ENCODE measurements around the gene RAB3GAP2. TPM values are rescaled to one million over a fixed set of nuclear protein-coding genes. Genes with fewer than 3 reads are reported as not detected.

The RAB3GAP2 gene, protein sequence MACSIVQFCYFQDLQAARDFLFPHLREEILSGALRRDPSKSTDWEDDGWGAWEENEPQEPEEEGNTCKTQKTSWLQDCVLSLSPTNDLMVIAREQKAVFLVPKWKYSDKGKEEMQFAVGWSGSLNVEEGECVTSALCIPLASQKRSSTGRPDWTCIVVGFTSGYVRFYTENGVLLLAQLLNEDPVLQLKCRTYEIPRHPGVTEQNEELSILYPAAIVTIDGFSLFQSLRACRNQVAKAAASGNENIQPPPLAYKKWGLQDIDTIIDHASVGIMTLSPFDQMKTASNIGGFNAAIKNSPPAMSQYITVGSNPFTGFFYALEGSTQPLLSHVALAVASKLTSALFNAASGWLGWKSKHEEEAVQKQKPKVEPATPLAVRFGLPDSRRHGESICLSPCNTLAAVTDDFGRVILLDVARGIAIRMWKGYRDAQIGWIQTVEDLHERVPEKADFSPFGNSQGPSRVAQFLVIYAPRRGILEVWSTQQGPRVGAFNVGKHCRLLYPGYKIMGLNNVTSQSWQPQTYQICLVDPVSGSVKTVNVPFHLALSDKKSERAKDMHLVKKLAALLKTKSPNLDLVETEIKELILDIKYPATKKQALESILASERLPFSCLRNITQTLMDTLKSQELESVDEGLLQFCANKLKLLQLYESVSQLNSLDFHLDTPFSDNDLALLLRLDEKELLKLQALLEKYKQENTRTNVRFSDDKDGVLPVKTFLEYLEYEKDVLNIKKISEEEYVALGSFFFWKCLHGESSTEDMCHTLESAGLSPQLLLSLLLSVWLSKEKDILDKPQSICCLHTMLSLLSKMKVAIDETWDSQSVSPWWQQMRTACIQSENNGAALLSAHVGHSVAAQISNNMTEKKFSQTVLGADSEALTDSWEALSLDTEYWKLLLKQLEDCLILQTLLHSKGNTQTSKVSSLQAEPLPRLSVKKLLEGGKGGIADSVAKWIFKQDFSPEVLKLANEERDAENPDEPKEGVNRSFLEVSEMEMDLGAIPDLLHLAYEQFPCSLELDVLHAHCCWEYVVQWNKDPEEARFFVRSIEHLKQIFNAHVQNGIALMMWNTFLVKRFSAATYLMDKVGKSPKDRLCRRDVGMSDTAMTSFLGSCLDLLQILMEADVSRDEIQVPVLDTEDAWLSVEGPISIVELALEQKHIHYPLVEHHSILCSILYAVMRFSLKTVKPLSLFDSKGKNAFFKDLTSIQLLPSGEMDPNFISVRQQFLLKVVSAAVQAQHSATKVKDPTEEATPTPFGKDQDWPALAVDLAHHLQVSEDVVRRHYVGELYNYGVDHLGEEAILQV (N-terminal part only)
- total RNA-seq: 21.5 TPM
- polyA plus RNA-seq (ENCODE audit: insufficient read depth in 1 of 8, insufficient read length in 8 of 8, low replicate concordance in 1 of 8): 10 to 100 TPM; 15.6 to 23.3 (median 18.6) TPM
- long read RNA-seq, donor 1: 0 reads
- long read RNA-seq, donor 2: 0 reads
- long read RNA-seq, donor 3, partial matches to known transcripts: 39 of 39 reads
- long read RNA-seq, donor 3, other reads (novel, unspliced or antisense): 0 of 39 reads
- long read RNA-seq, donor 4: 0 reads
- long read RNA-seq, donor 5, partial matches to known transcripts: 8 of 10 reads
- long read RNA-seq, donor 5, other reads (novel, unspliced or antisense): 0 of 10 reads
- long read RNA-seq, donor 6, partial matches to known transcripts: 34 of 35 reads
- long read RNA-seq, donor 6, other reads (novel, unspliced or antisense): 0 of 35 reads
- long read RNA-seq, donor 7, partial matches to known transcripts: 193 of 193 reads
- long read RNA-seq, donor 7, other reads (novel, unspliced or antisense): 0 of 193 reads
- long read RNA-seq, donor 8, partial matches to known transcripts: 137 of 137 reads
- long read RNA-seq, donor 8, other reads (novel, unspliced or antisense): 0 of 137 reads
- long read RNA-seq, donor 9, partial matches to known transcripts: 127 of 127 reads
- long read RNA-seq, donor 9, other reads (novel, unspliced or antisense): 0 of 127 reads
- long read RNA-seq, donor 10: 0 reads
- long read RNA-seq, donor 11: 0 reads

DNA sequence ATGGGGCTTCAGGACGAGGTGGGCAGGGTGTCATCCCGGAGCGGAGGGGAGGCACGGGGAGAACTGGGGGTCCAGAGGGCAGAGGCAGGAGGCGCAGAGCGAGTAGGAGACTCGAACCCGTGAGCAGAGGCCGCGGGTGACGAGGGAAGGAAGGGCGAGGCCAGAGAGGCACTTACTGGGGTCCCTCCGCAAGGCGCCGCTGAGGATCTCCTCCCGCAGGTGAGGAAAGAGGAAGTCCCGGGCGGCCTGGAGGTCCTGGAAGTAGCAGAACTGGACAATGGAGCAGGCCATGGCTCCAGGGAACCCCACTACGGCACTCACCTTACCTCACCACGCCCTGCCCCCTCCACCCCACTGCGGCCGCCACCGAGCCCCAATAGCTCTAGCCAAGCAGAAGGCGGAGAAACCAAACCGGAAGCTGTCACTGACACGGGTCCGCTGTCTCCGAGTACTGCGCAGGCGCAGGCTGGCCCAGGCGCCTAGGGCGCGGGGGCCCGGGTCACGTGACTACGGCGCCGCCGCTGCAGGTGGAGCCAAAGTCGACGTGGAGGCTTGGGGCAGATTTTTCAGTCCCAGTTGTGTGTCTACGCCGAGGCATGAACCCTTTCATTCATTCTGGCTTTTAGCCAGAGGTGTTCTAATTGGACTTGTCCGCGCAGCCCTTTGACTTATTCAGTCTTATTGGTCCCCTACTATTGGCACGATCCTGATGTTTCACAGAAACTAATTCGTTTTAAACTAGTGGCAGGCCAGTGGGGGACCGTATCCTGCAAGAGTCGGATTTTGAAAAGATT, at the start of gene RAB3GAP2:
Gene RAB3GAP2 (minus strand): TSS at position 407 of the 794 bp plus-strand sequence. CDS start 116 bp downstream, at position 291.
- Histone ChIP-seq H3K36me3 (ENCODE audit: control insufficient read depth, insufficient read depth, low read length) (peaks cover 5% of the 10 kb centered on the region), H3K9me3 (replicated peaks; ENCODE audit: control insufficient read depth, low read depth, low read length) (no peaks in the 10 kb centered on the region), H3K4me1 (ENCODE audit: control insufficient read depth, insufficient read depth, low read length) (peaks cover 6% of the 10 kb centered on the region), H3K4me3 (ENCODE audit: low read length) (peak within 1 kb of the TSS; percentile 95), H3K27ac (ENCODE audit: low read length) (peak within 1 kb of the TSS; percentile 92), H3K27me3 (ENCODE audit: control insufficient read depth, insufficient read depth, low read length) (peaks cover 2% of the 10 kb centered on the region)
- 0% methylated on average over 38 of the region's 49 CpGs for whole genome bisulfite sequencing (ENCODE audit: insufficient coverage)
- DNase-seq: peak; percentile 98

DNA sequence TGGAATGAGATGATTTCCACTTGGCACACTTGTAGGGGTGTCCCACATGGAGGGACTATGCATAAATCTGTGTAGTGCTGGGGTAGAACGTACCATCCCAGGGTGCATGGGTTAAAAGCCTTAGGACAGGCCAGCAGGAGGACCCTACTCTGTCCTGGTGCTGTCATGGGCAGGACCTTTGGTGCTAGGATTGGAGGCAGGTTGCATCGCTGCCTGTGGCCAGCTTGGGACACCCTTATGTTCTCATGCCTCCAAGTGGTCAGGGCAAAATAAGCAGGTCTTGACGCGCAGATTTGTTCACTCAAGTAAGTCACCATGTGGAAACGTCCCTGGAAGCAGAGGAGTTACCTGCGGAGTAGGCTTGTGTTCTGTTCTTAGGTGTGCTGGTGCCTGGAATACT, 49.5 kb upstream of the RAB3GAP2 start:
- no peak overlapping the region for H3K27ac ChIP-seq (ENCODE audit: low read length)
- H3K4me1 ChIP-seq (ENCODE audit: control insufficient read depth, insufficient read depth, low read length): no peaks in the 10 kb centered on the region
- H3K36me3 ChIP-seq (ENCODE audit: control insufficient read depth, insufficient read depth, low read length): no peaks in the 10 kb centered on the region
- no peak for DNase-seq
- 89% methylated on average over 5 of the region's 6 CpGs for WGBS (ENCODE audit: insufficient coverage)
- no peak overlapping the region for H3K4me3 ChIP-seq (ENCODE audit: low read length)
- no peaks in the 10 kb centered on the region for H3K27me3 ChIP-seq (ENCODE audit: control insufficient read depth, insufficient read depth, low read length)
- no peaks in the 10 kb centered on the region for H3K9me3 ChIP-seq (replicated peaks; ENCODE audit: control insufficient read depth, low read depth, low read length)

DNA sequence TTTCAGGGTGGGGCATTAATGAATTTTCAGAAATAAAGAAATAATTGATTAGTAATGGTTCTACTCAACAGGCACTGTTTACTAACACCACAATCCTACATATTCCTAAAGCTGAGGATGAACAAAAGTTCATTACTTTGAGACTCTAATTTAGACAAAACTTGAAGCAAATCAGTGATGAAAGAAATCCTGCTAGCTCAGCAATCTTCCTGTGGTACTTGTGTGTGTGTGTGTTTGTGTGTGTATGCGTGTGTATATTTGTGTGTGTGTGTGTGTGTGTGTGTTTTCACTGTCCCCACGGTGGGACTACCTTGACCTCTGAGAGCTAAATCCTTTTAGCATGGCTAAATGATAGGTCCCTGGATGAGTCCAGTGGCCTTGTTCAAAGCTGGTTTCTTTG, 48.5 kb upstream of the RAB3GAP2 start:
- Histone ChIP-seq H3K27me3 (ENCODE audit: control insufficient read depth, insufficient read depth, low read length) (no peaks in the 10 kb centered on the region), H3K9me3 (replicated peaks; ENCODE audit: control insufficient read depth, low read depth, low read length) (no peaks in the 10 kb centered on the region), H3K36me3 (ENCODE audit: control insufficient read depth, insufficient read depth, low read length) (no peaks in the 10 kb centered on the region), H3K4me3 (ENCODE audit: low read length) (no peak overlapping the region), H3K4me1 (ENCODE audit: control insufficient read depth, insufficient read depth, low read length) (no peaks in the 10 kb centered on the region), H3K27ac (ENCODE audit: low read length) (no peak overlapping the region)
- no peak for DNase-seq
- 89% methylated on average over 1 of the region's 2 CpGs for WGBS (ENCODE audit: insufficient coverage)

DNA sequence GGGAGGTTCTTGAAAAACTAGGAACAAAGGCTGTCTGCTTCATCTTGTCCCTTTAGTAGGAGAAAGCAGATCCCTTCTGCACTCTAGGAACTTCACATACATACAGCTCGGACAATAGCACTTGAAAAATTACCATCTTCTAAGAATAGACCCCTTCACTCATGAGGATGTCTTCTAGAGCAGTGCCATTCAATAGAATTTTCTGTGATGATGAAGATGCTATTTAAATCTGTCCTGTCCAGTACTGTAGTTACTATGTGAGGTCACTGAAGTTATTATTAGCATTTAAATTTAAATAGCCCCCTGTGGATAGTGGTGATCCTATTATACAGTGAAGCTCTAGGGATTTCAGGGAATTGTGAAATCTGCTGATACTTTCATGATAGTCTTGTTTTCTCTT, 46.4 kb upstream of the RAB3GAP2 start:
- no peaks in the 10 kb centered on the region for H3K9me3 ChIP-seq (replicated peaks; ENCODE audit: control insufficient read depth, low read depth, low read length)
- no peaks in the 10 kb centered on the region for H3K36me3 ChIP-seq (ENCODE audit: control insufficient read depth, insufficient read depth, low read length)
- WGBS (ENCODE audit: insufficient coverage): no CpG with 5 or more reads among the region's 1 CpG
- H3K4me3 ChIP-seq (ENCODE audit: low read length): no peak overlapping the region
- no peak for DNase-seq
- H3K4me1 ChIP-seq (ENCODE audit: control insufficient read depth, insufficient read depth, low read length): no peaks in the 10 kb centered on the region
- H3K27ac ChIP-seq (ENCODE audit: low read length): no peak overlapping the region
- no peaks in the 10 kb centered on the region for H3K27me3 ChIP-seq (ENCODE audit: control insufficient read depth, insufficient read depth, low read length)

DNA sequence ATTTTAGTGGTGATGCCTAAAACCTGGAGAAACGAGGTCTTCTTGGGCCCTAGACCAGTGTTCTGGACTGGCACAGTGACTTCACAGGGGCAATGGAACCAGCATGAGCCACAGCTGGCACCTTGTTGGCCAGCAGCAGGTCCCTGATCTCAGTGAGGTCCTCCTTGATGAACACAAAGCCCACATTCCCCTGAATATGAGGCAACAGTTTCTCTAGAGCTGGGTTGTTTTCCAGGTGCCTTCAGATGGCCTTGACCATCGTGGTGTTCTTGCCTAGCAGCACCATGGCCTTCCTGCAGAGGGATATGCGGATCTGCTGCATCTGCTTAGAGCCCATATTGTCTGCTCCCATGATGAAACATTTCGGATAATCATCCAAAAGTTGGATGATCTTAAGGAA, 44.9 kb upstream of the RAB3GAP2 start:
- WGBS (ENCODE audit: insufficient coverage): 85% methylated on average over 4 of the region's 4 CpGs
- H3K9me3 ChIP-seq (replicated peaks; ENCODE audit: control insufficient read depth, low read depth, low read length): no peaks in the 10 kb centered on the region
- no peak overlapping the region for H3K27ac ChIP-seq (ENCODE audit: low read length)
- H3K4me3 ChIP-seq (ENCODE audit: low read length): no peak overlapping the region
- H3K4me1 ChIP-seq (ENCODE audit: control insufficient read depth, insufficient read depth, low read length): no peaks in the 10 kb centered on the region
- DNase-seq: no peak
- H3K27me3 ChIP-seq (ENCODE audit: control insufficient read depth, insufficient read depth, low read length): no peaks in the 10 kb centered on the region
- H3K36me3 ChIP-seq (ENCODE audit: control insufficient read depth, insufficient read depth, low read length): no peaks in the 10 kb centered on the region

DNA sequence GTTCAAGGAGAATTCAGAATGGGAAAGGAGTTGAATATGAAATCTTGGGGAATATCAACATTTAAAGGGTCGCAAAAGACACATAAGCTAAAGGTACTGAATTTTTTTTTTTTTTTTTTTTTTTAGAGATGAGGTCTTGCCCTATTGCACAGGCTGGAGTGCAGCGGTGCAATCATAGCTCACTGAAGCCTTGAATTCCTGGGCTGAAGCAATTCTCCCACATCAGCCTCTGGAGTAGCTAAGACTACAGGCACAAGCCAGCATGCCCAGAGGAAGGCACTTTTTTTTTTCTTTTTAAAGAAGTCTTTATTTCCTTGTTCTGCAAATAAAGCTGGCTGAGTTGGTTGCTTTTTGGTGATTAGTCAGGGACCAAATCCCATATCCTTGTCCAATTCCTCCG, 44.1 kb upstream of the RAB3GAP2 start:
- no peak for DNase-seq
- no peaks in the 10 kb centered on the region for H3K9me3 ChIP-seq (replicated peaks; ENCODE audit: control insufficient read depth, low read depth, low read length)
- H3K27ac ChIP-seq (ENCODE audit: low read length): no peak overlapping the region
- H3K4me3 ChIP-seq (ENCODE audit: low read length): no peak overlapping the region
- no peaks in the 10 kb centered on the region for H3K36me3 ChIP-seq (ENCODE audit: control insufficient read depth, insufficient read depth, low read length)
- H3K27me3 ChIP-seq (ENCODE audit: control insufficient read depth, insufficient read depth, low read length): no peaks in the 10 kb centered on the region
- H3K4me1 ChIP-seq (ENCODE audit: control insufficient read depth, insufficient read depth, low read length): no peaks in the 10 kb centered on the region
- WGBS (ENCODE audit: insufficient coverage): 100% methylated on average over 1 of the region's 3 CpGs

DNA sequence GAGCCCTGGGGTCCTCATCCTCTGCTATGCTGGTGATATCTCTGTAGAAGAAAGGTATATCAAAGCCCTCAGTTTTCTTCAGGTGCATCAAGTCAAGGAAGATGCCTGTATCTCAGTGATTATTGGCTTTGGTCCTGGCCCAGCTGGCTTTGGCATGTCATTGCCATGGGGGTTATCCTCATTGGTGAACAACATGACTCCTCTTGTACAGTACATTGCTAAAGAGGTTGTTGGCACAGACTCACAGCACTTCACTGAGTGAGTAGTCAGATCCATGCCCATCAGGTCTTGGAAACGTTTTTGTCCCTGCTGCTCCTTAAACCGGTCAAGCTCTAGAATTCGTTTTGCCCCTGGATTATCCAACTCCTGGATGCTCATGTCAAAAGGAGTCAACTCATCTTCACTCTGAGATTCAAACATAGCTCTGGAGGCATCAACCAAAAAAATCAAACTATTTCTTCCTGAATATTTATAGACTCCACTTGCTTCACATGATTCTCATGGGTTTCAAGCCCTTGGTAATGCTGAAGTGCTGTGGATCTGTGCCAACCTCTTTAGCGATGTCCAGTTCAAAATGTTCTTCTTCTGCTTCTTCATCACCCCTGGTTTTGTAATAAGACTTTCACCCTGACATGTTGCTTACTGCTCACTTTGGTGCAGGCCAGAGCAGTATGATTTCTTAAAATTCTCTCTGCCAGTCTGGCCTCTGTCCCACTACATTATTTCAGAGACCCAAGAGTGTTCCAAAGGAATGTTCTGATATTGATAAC, 43.0 kb upstream of the RAB3GAP2 start:
- H3K4me1 ChIP-seq (ENCODE audit: control insufficient read depth, insufficient read depth, low read length): no peaks in the 10 kb centered on the region
- no peaks in the 10 kb centered on the region for H3K27me3 ChIP-seq (ENCODE audit: control insufficient read depth, insufficient read depth, low read length)
- H3K27ac ChIP-seq (ENCODE audit: low read length): no peak overlapping the region
- H3K4me3 ChIP-seq (ENCODE audit: low read length): no peak overlapping the region
- WGBS (ENCODE audit: insufficient coverage): 80% methylated on average over 4 of the region's 4 CpGs
- H3K36me3 ChIP-seq (ENCODE audit: control insufficient read depth, insufficient read depth, low read length): no peaks in the 10 kb centered on the region
- DNase-seq: no peak
- no peaks in the 10 kb centered on the region for H3K9me3 ChIP-seq (replicated peaks; ENCODE audit: control insufficient read depth, low read depth, low read length)

DNA sequence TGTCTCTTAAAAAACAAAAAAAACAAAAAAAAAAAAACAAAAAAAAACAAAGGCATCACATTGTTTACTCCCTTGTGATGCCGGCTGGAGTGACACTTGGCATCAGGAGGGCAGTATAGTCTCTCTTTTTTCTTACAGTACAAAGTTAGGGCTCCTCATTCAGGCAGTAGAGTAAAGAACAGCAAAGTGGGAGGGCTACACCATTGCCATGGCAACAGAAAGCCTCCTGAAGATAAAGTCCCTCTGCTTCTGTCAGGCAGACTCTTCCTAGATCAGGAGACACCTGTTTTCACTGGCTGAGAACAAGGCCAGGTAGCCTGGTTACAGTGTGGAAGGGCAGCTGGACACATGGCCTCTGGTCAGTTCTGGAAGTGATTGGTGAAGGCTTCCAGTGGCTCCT, 41.3 kb upstream of the RAB3GAP2 start:
- WGBS (ENCODE audit: insufficient coverage): 67% methylated on average over 1 of the region's 1 CpG
- no peak for DNase-seq
- Histone ChIP-seq H3K4me1 (ENCODE audit: control insufficient read depth, insufficient read depth, low read length) (no peaks in the 10 kb centered on the region), H3K9me3 (replicated peaks; ENCODE audit: control insufficient read depth, low read depth, low read length) (no peaks in the 10 kb centered on the region), H3K27me3 (ENCODE audit: control insufficient read depth, insufficient read depth, low read length) (no peaks in the 10 kb centered on the region), H3K36me3 (ENCODE audit: control insufficient read depth, insufficient read depth, low read length) (no peaks in the 10 kb centered on the region), H3K4me3 (ENCODE audit: low read length) (no peak overlapping the region), H3K27ac (ENCODE audit: low read length) (no peak overlapping the region)
